ENCODE measurements around the gene KAZN.

- no peak for TF ChIP-seq RAD21 (IDR thresholded peaks at IDR 0.05; ENCODE audit: low read depth)
- no peak for TF ChIP-seq EP300 (IDR thresholded peaks at IDR 0.05; ENCODE audit: borderline replicate concordance)
- TF ChIP-seq FOXM1 (IDR thresholded peaks at IDR 0.05; ENCODE audit: borderline replicate concordance, low read depth): no peak
- TF ChIP-seq TEAD4 (IDR thresholded peaks at IDR 0.05): no peak
These were observed 210.9 kb downstream of the KAZN start for GRCh38 chr1:14809191-14809981.
